Large intestine (tissue), 3 donors: ENCODE results near the gene ANAPC16. TPM values are rescaled to one million over a fixed set of nuclear protein-coding genes. Genes with fewer than 3 reads are reported as not detected.

Source experiments
- DNase-seq, 2 donors: peaks; one replicate each; pipeline versions ENCODE4 v3.0.0 to v3.0.0-alpha.2; 2013
- H3K27ac ChIP-seq: one replicate; pipeline ENCODE4 v1.5.1; 2013; ENCODE audit warnings: low read length
- H3K27me3 ChIP-seq: 2 replicates; pipeline ENCODE4 v1.6.1; 2013; ENCODE audit warnings: low read length; ENCODE audit not compliant: control insufficient read depth, insufficient read depth
- H3K36me3 ChIP-seq: 2 replicates; pipeline ENCODE4 v1.6.1; 2013; ENCODE audit warnings: low read length; ENCODE audit not compliant: control insufficient read depth, insufficient read depth
- H3K4me1 ChIP-seq: one replicate; pipeline ENCODE4 v1.6.1; 2013; ENCODE audit warnings: low read length; ENCODE audit not compliant: control insufficient read depth, insufficient read depth
- H3K4me3 ChIP-seq: one replicate; pipeline ENCODE4 v1.5.1; 2013; ENCODE audit warnings: low read length
- H3K9me3 ChIP-seq: one replicate; pipeline ENCODE4 v1.6.1; 2013; ENCODE audit warnings: mild to moderate bottlenecking, low read depth, low read length, moderate library complexity; ENCODE audit not compliant: control insufficient read depth
- WGBS: methylation state at CpG from one replicate; pipeline ENCODE4 v1.1.5; 2013; ENCODE audit warnings: low lambda C conversion rate; ENCODE audit not compliant: insufficient coverage; 5-methylcytosine and 5-hydroxymethylcytosine counted together
- polyA plus RNA-seq: library from polyadenylated mRNA; unstranded; fragments of 120-200 nt; gene quantifications from one replicate; pipeline ENCODE4 v1.2.1, GENCODE V29; 2013

The ANAPC16 gene
- polyA plus RNA-seq, 1 donor = 122 TPM

DNA sequence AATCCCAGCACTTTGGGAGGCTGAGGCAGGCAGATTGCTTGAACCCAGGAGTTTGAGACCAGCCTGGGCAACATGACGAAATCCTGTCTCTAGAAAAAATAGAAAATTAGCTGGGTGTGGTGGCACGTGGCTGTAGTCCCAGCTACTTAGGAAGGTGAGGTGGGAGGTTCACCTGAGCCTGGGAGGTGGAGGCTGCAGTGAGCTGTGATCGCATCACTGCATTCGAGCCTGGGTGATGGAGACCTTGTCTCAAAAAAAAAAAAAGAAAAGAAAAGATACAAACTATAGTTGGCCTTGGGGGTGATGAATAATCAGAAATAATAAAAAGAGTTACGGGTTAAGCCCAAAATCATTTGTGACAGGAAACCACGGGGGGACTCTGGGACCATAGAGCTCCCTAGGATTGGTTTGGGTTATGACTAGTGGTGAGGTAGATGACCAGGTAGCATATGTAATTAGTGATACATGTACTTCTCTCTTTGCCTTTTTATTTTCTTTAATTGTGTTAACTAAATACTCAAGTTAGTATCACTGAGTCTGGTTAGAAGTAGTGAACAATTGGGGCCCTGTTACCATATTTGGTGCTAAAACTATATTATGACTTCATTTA, 10.7 kb downstream of the ANAPC16 start:
- H3K36me3 ChIP-seq = peaks cover 42% of the 10 kb centered on the region
- 100% methylated on average over 1 of the region's 6 CpGs for WGBS

DNA sequence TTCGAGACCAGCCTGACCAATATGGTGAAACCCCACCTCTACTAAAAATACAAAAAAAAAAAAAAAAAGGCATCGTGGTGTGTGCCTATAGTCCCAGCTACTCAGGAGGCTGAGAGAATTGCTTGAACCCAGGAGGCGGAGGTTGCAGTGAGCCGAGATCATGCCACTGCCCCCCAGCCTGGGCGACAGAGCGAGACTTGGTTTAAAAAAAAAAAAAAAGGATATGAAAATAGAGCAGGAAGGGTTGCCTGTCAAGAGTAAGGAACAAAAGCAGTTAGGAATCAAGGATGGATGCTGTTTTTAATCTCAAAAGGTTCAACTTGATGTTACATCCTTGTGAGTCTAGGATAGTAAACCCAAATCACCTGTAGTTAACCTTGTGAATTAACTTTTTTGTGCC, 12.0 kb downstream of the ANAPC16 start:
- no peak overlapping the region for H3K27ac ChIP-seq

More for the DNA sequence above, 10.7 kb downstream of the ANAPC16 start:
- Histone ChIP-seq H3K4me3 (no peak overlapping the region), H3K27ac (no peak overlapping the region), H3K27me3 (no peaks in the 10 kb centered on the region), H3K9me3 (no peaks in the 10 kb centered on the region), H3K4me1 (no peaks in the 10 kb centered on the region)
- DNase-seq = no peak

DNA sequence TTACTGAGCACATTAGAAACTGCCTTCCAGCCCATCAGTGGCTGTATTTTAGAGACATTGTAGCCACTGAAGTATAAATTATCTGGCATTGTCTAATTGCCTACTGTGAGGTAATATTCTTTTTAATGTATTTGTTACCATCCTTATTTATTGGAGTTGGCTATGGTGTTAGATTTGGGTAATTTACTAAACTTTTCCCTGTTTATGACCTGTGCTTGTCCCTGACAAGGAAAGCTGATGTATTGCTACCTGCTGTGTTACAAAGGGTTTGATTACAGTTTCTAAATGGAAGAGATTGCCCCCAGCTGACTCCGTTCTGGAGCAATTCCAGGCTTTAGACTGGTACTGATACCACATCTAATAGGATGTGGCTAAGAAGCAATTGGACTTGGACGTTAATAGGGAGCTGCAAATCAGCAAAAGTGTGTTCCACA, 12.5 kb downstream of the ANAPC16 start:
- WGBS = no CpG with 5 or more reads among the region's 2 CpGs
- H3K27me3 ChIP-seq = no peaks in the 10 kb centered on the region
- no peaks in the 10 kb centered on the region for H3K4me1 ChIP-seq
- H3K36me3 ChIP-seq = peaks cover 49% of the 10 kb centered on the region
- no peaks in the 10 kb centered on the region for H3K9me3 ChIP-seq
- no peak overlapping the region for H3K27ac ChIP-seq
- no peak for DNase-seq
- H3K4me3 ChIP-seq = no peak overlapping the region

More for the DNA sequence above, 12.0 kb downstream of the ANAPC16 start:
- Histone ChIP-seq H3K27me3 (no peaks in the 10 kb centered on the region), H3K4me1 (no peaks in the 10 kb centered on the region), H3K9me3 (no peaks in the 10 kb centered on the region), H3K36me3 (peaks cover 44% of the 10 kb centered on the region), H3K4me3 (no peak overlapping the region)
- DNase-seq = no peak
- no CpG with 5 or more reads among the region's 6 CpGs for WGBS

DNA sequence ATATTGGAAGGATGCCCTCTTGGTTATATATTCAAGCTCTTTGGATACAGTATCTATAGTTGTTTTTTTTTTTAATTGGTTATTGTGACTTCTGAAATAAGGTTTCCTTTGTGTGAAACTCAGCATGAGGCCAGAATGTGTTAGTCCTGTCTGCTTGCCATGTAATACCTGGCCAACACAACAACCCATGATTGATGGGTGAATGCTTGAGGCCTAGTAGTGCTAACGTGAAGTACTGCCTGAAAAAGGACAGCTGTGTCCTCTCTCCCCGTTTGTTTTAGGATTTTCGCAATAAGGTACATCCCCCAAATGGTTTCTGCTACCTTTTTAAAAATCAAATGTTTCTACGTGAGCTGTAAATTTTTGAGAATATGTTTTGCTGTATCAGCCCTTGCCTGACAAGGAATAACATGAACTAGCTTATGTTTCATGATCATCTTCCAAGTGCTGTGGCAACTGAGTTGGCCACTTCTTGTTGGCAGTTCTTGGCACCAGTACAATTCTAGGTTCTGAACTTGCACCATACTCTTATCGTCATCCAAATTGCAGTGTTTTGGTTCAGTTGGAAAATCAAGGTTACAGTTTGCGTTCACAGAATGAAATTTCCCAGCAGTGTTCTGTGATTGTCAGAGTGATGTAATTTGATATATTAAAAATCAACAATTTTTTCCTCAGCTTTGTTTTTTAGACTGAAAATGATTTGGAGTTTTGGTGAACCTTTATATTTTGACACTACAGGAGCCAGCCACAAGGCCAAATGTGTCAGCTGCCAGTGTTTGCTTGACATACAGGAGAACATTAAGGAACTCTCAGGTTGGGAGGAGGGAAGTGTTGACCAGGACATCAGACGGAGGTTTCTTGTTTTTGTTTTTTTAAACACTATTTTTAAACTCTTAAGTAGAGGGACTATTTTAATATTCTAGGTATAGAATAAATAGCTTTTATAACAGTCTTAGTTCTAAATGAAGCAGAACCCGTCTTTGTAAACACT, 13.7 kb downstream of the ANAPC16 start:
- Histone ChIP-seq H3K27ac (no peak overlapping the region), H3K9me3 (no peaks in the 10 kb centered on the region), H3K36me3 (peaks cover 46% of the 10 kb centered on the region), H3K27me3 (no peaks in the 10 kb centered on the region), H3K4me3 (no peak overlapping the region), H3K4me1 (no peaks in the 10 kb centered on the region)
- 67% methylated on average over 1 of the region's 8 CpGs for WGBS
- DNase-seq = no peak

DNA sequence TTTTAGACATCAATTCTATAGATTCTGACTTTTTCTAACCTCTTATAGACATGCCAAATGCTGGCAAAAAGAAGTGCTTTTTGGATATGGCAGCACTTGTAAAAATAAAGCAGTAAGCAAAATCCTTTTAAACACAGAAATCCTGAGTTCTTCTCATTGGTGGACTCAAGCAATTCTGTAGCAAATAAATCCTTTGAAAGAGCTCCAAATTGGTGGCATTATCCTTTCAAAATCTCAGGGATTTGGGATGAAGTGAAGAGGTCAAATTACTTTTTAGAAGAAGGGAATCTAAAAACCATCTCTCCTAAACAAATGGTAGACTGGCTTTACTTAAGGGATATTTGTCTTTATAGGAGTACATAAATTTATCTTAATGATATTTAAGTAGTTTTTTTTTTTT, 17.8 kb downstream of the ANAPC16 start:
- Histone ChIP-seq H3K9me3 (no peaks in the 10 kb centered on the region), H3K36me3 (peaks cover 44% of the 10 kb centered on the region), H3K27me3 (no peaks in the 10 kb centered on the region), H3K27ac (no peak overlapping the region), H3K4me1 (no peaks in the 10 kb centered on the region), H3K4me3 (no peak overlapping the region)
- no peak for DNase-seq

DNA sequence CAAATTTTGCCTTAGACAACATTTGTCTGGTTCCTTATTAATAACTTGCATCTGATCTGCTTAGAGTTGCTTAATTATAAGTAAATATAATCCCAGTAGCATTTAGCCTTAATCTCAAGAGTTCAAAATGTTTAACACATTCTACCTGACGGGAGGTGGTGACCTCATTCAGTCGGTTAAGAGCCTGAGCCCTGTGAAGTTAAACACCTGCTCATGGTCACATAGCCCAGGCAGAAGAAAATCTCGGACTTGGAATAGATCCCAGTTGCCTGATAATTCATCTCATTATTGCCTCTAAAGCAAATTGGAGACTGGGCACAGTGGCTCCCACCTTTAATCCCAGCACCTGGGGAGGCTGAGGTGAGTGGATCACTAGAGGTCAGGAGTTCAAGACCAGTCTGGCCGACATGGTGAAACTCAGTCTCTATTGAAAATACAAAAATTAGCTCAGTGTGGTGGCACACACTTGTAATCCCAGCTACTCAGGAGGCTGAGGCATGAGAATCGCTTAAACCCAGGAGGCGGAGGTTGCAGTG, 18.8 kb downstream of the ANAPC16 start:
- Histone ChIP-seq H3K36me3 (peaks cover 39% of the 10 kb centered on the region), H3K4me1 (no peaks in the 10 kb centered on the region), H3K9me3 (no peaks in the 10 kb centered on the region), H3K27me3 (no peaks in the 10 kb centered on the region), H3K27ac (no peak overlapping the region), H3K4me3 (no peak overlapping the region)
- WGBS = no CpG with 5 or more reads among the region's 6 CpGs
- no peak for DNase-seq

DNA sequence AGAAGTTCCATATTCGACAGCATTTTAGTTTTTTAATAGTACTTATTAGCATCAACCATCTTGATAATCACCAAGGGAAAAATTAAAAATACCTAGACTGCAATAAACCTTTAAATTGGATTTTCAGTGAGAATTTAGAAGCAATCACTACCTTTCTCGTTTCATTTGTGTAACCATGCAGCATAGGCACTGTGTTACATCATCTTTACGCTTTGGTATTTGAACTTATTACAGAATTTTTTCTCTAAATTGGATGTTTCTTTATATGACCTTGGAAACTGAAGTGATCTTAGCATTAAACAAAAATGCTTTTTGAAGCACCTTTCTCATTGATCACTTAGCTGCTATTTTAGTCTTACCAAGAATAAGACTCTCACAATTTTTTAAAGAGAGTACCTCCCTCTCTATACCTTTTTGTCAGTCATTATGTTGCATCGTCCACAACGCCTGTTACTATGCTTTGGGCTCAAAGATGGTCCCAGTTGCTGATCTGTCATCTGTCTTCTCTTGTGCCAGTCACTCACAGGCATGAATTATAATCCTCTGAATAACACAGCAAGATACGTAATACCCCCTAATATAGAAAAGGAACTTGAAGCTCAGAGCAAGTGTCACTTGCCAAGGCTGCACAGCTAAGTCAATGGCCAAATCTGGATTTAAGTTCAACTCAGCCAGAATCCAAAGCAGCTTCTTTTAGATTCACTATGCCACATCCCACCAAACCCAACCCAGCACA, 19.9 kb downstream of the ANAPC16 start:
- peaks cover 35% of the 10 kb centered on the region for H3K36me3 ChIP-seq
- no peak overlapping the region for H3K4me3 ChIP-seq
- DNase-seq = no peak
- WGBS = 89% methylated on average over 2 of the region's 6 CpGs
- no peaks in the 10 kb centered on the region for H3K9me3 ChIP-seq
- no peaks in the 10 kb centered on the region for H3K4me1 ChIP-seq
- H3K27me3 ChIP-seq = no peaks in the 10 kb centered on the region
- no peak overlapping the region for H3K27ac ChIP-seq

DNA sequence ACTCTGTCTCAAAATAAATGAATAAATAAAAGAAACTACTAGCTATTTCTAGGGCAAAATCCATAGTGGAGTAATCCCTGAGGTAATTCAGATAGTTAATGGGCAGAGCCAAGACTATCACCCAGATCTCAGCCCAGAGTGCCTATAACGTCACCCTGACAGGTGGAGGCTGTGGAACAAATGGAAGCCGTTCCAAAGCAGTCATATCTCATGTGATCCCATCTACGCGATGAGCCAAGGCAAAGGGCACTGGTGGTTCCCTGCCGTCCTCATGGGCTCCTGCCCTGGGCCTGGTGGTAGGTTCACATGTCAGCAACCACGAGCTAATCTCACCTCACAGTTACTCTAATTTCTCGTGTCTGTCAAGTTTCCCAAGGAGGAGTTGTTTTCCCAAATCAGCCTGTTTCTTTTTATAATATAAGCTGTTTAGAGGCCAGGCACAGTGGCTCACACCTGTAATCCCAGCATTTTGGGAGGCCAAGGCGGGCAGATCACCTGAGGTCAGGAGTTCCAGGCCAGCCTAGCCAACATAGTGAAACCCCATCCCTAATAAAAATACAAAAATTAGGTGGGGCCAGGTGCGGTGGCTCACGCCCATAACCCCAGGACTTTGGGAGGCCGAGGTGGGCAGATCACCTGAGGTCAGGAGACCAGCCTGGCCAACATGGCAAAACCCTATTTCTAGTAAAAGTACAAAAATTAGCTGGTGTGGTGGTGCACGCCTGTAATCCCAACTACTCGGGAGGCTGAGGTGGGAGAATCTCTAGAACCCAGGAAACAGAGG, 22.8 kb downstream of the ANAPC16 start:
- WGBS = no CpG with 5 or more reads among the region's 13 CpGs
- Histone ChIP-seq H3K9me3 (no peaks in the 10 kb centered on the region), H3K27me3 (no peaks in the 10 kb centered on the region), H3K4me3 (no peak overlapping the region), H3K4me1 (peaks cover under 1% of the 10 kb centered on the region), H3K36me3 (peaks cover 17% of the 10 kb centered on the region), H3K27ac (no peak overlapping the region)
- DNase-seq = no peak

DNA sequence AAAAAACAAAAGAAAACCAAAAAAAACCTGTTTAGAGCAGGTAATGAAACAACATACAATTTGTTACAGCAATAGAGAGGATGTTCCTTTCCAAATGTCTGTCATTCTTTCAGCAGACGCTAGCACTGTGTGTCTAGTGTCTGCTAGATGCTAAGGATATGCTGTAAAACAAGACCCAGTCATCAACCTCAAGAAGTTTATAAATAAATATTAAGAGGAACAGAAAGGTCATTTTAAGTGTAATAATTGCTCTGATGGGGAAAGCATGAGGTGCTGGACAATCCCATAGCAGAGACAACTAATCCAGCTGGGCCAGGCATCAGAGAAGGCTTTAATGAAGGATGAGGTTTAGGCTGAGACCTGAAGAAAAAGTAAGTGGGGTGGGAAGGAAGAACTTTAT, 23.6 kb downstream of the ANAPC16 start:
- Histone ChIP-seq H3K4me1 (peaks cover 9% of the 10 kb centered on the region), H3K4me3 (no peak overlapping the region), H3K27me3 (no peaks in the 10 kb centered on the region), H3K36me3 (peaks cover 14% of the 10 kb centered on the region), H3K9me3 (no peaks in the 10 kb centered on the region), H3K27ac (no peak overlapping the region)
- no peak for DNase-seq
- WGBS = no CpG with 5 or more reads among the region's 1 CpG
